Left kidney (tissue), 2 donors: Measurements from ENCODE around the gene PHTF2. TPM values are rescaled to one million over a fixed set of nuclear protein-coding genes. Genes with fewer than 3 reads are reported as not detected.
"Not testable (repeated sequence)": the region's sequence is repeated elsewhere in the genome, so short reads cannot be mapped to it uniquely, and the experiment has no call there.

Experiments
- DNase-seq: peaks from one replicate; pipeline ENCODE4 v3.0.0-alpha.2; 2013
- polyA plus RNA-seq: library from polyadenylated mRNA; unstranded; fragments of 120-200 nt; gene quantifications from one replicate; pipeline ENCODE4 v1.2.1, GENCODE V29; 2013; ENCODE audit not compliant: insufficient read length

PHTF2 gene
- polyA plus RNA-seq, 1 donor, result 31.9 TPM

DNA sequence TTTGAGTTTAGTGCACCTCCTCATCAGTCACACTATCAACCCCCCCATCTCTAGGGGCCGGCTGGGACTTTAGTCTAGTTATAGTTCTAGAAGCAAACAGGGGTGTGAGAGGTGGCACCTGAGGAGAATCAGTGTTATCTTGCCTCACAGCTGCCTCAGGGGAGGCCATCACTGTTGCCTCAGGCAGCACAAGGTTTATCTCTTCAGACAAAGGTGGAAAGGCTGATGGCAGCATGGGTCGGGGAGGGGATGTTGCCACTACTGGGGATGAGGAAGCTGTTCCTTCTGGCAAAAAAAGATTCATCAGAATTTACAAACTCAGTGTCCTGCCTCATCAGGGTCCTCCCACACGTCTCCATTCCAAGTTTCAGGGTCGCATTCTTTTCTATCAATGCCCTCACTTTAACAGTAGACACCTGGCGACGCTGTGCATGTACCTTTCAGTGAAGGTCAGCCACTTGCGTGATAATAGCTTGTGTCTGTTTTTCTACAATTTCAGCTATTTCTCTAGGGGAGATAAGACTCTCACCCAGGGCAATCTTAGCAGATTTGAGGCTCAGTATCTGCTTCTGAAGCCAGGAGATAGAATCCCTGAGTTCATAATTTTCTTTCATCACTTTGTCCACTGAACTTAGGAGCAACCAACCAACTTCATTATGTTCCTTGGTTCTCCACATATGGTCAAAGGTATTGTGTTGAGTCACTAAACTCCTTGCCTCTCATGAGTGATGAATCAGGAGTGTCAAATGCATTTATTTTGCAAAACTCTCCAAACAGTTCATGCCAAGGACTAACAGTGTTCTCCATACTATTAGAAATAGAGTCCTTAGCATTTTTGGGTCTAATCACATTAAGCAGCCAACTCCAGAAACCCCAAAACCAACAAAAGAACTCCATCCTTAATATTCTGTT is 75.1 kb downstream of the PHTF2 start:
- not testable (repeated sequence) for DNase-seq

DNA sequence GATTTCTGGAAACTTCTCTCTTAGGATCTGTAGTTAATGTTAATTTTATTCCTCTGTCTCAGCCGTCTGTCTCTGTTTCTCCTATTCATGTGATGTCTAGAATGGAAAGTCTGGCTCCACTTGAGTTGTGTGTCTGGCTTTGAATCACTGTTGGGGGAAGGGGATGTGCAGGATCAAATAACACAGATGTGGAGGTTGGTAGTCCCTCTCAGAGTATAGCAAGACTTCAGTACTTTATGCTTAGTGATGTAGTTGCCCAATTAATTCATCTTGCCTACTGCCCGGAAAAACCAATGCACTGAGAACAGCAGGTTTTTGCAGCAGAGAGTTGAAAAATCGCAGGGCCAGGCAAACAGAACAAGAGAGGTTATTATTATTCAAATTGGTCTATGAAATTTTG is 79.2 kb downstream of the PHTF2 start:
- DNase-seq, result no peak

DNA sequence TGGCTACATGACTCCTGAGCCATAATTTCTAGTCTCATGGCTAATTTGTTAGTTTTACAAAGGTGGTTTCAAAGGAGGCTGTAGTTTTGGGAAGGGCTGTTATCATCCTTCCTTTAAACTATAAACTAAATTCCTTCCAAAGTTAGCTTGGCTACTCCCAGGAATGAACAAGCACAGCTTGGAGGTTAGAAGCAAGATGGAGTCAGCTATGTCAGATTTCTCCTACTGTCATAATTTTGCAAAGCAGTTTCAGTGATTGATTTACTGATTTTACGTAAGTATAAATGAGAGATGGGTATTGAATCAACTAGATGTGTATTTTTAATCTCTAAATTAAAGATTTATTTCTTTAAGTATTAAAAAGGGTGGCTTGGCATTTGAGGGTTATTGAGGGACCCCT is 79.9 kb downstream of the PHTF2 start:
- no peak for DNase-seq

DNA sequence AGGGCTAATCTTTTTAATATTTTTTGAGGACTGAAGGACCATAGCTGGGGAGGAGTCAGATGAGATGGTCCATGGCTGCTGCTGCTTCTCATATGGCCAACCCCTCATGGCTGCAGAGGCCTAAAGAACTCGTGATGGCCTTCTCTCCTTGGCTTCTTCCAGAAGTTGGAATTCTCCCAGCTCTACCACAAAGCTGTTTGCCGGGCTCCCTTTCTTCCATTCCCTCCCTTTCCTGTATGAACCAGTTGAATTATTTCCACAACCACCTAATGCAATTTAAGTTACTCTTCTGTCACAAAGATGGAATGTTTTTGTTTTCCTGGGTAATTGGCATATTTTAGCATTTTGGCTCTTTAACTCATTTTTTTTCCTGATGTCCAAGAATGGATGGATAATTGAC is 80.7 kb downstream of the PHTF2 start:
- no peak for DNase-seq

DNA sequence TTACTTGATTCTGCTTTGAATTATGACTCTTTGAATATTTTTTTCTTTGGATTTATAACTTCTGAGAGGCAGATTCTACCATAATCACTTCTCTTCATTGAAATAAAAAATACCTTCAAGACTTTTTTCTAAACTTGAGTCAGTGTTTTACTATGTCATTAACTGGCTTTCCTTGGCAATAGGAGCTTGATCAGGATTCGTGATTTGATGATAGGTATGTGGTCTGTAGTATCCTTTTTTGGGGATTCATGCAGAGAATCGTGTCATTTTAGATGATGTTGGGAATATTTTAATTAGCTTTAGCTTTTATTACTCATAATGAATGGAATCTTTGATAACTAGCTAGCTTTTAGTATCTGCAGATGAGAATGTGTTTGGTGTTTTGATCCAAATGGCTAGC is 83.3 kb downstream of the PHTF2 start:
- no peak for DNase-seq

DNA sequence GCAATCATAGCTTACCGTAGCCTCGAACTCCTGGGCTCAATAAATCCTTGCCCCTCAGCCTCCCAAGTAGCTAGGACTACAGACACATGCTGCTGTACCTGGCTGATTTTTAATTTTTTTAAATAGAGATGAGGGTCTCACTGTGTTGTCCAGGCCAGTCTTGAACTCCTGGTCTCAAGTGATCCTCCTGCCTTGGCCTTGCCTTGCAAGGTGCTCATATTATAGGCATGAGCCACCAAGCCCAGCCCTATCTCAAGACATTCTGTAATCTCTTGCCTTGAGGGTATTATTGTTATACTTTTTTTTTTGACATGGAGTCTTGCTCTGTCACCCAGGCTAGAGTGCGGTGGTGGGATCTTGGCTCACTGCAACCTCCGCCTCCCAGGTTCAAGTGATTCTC is 86.6 kb downstream of the PHTF2 start:
- no peak for DNase-seq

DNA sequence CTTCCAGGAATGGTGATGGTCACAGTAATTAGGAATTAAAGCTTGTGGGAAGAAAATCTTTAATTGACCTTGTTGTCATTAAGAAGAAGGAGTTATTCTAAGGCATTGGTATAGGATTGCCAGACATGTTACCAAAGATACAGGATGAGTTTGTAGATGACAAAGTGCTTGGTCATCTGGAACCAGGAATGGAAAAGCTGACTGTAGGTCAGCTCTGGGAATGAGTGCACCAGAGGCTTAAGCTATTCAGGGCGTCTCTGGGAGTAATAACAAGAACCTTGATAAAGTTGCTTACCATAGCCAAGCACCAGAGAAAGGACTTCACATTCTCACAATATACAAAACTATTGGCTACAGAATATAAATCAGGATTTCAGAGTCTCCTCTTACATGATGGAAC is 89.0 kb downstream of the PHTF2 start:
- DNase-seq, result no peak

DNA sequence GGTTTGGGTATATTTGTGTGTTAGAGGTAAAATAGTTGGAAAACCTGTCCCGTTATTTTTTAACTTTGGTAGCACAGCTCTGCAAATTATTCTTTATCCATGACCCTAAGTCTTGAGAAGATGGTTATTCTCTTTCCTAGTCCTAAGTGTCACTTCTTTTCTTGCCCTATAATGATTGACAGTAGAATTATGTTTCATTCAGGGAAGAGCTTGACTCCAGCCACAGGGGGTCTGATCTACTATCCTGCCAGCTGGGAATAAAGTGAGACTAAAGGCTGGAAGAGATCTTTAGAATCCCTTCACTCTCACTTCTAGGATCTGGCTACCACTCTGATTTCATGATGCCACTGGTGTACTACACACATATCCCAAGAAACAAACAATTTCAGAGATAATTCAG is 90.4 kb downstream of the PHTF2 start:
- DNase-seq, result no peak

DNA sequence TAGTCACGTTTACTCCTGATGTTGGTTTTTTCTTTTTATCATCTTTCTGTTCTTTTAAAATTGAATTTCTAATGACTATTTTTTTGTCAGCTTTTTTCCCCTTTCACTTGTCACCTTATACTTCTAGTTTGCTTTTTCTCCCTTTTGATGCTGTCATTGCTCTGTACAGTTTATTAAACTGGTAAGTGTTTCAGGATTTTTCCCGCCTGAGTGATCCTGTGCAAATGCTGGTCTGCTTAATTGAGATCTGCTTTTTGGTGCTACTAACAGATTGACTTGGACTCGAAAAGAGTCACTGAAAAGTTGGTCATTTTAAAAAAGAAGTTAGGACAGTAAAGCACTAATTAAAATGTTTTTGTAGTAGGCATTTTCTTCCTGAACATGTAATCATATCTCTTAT is 95.2 kb downstream of the PHTF2 start:
- no peak for DNase-seq

DNA sequence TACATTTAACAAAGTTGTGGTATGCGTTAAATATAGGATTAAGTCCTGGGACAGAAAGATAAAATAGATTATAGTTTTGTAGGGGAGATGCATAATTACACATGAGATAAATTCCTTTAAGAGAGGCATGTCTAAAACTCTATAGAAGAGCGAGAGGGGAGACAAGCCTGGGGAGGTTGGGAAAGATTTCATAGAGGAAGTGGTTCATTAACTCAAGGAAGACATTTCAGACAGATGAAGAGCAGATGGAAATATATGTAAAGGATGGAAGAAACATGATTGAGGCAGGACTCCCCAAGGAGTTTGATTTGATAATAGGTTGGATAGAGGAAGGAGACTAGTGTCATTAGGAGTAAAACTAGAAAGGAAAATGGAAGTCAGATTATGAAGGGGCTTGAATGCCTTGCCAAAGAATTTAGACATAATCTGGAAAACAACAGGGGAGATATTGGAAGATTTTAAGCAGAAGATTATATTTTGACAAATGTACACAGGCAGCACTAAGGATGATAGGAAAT is 96.1 kb downstream of the PHTF2 start:
- no peak for DNase-seq

DNA sequence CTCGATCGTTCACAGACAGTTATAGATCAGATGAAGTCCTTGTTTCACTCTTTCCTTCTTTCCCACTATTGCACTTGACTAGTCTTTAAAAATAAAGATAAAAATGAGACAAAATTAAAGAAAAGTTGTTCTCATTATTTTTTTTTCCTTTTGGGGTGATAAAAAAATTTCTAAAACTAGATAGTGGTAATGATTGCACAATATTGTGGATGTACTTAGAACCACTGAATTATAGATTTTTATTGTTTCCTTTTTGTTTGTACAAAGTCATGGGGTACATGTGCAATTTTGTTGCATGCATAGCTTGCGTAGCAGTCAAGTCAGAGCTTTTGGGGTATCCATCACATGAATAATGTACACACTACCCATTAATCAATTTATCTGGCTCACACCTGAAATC is 97.3 kb downstream of the PHTF2 start:
- DNase-seq, result no peak

DNA sequence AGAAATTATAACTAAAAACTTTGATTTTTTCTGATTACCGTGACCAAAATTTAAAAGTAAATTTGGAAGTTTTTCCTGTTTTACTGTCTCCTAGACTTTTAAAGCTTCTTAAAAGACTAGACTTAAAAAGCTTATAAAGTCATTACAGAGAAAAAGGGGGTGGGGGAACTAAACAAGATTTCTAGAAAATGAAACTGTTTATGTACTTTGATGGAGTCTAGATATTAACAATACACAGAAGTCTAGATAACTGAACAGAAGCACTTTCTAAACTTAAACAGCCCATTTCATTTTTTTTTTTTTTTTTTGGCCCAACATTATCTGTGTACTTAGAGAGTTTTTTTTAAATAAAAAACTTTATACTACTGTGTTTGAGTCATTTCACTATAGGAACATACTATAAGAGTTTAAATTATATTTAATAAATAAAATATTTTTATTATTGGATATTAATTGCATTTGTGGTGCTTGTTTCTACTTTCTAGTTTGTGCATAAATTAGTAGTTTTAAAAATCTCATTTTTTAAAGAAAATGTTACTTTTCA is 98.5 kb downstream of the PHTF2 start:
- no peak for DNase-seq

DNA sequence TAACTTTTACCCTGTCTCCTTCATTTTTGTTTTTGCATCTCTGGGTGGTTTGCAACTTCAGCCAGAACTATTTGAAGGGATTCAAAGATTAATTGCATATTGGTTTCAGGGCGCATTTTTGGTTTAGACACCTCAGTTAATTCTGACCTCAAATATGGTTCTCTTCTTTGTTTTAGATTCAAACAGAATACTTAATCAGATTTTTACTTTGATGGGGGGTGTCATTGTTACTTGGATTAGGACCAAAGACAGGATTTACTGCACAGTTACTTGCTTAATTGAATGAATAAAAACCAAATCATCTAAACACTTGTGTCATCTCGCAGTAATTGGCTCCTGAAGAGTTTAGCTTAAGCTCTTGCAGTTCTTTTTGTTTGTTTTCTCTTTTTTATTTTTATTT is 100.9 kb downstream of the PHTF2 start:
- DNase-seq, result no peak

DNA sequence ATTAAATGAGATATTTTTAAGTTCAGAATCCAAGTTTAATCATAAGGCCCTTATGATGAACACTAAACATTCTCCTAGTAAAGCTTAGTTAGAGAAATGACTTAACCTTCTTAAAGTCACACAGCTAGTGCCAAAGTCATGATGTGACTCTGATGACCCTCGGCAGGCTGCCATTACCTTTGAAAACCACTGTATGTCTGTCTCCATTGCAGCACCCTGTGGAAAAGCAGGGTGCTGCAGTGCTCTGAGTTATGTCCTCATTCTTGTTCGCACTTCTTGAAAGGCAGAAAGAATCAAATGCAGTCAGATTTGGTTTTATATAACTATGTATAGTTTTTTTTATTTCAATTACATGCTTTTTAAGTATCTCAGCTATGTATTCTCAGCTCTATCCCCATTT is 105.0 kb downstream of the PHTF2 start:
- no peak for DNase-seq

DNA sequence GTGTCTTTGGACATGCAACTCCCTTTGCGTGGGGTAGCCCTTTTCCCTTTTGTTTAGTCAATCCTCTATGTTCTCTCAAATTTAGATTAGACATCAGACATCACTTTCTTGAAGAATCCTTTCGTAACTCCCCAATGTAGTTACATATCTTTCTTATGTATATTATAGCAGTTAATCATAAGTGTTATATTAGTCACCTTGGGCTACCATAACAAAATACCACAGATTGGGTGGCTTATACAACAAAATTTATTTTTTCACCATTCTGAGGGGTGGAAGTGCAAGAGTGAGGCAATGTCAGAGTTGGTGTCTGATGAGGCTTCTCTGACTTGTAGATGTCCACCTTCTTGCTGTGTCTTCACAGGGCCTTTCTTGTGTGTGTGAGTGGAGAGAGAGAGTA is 105.7 kb downstream of the PHTF2 start:
- DNase-seq, result no peak

DNA sequence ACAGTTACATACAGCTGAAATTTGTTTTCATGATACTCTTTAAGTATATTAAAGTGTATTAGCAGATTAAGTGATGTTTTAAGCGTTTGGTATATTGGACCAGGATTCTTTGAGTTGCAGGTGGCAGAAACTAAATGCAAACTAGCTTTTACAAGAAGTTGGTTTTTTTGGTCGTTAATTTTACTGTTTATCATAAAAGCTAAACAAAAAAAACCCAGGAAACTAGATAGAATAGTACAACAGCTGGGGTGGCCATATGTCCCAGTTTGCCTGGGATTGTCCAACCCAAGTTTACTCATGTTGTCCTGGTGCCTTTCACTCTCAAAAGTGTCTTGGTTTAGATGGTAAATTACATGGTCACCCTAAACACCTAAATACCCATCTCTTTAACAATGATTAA is 108.7 kb downstream of the PHTF2 start:
- no peak for DNase-seq

DNA sequence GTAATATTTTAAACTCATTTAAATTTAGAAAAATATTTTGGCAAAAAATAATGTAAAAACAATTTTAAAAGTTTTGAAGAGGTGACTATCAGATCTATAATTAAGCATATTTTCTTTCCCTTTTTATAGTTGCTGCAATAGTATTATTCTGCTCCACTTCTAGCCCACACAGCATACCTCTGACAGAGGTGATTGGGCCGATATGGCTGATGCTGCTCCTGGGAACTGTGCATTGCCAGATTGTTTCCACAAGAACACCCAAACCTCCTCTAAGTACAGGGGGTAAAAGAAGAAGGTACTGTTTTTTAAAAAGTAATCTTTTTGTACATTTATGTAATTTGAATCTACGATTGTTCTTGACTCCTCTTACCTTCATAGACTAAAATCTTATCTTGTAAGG is 110.1 kb downstream of the PHTF2 start:
- no peak for DNase-seq

DNA sequence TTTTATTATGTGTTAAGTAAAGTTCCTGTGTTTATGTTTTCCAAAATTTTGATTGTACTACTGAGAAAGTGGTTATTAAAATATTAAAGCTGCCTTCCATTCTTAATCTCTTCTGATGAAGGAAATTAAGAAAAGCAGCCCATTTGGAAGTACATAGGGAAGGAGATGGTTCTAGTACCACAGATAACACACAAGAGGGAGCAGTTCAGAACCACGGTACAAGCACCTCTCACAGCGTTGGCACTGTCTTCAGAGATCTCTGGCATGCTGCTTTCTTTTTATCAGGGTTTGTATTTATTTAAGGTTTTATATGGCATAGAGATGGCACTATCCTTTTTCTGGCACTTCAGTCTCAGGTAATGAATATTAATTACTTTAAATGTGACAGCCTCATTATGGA is 111.6 kb downstream of the PHTF2 start:
- DNase-seq, result no peak

DNA sequence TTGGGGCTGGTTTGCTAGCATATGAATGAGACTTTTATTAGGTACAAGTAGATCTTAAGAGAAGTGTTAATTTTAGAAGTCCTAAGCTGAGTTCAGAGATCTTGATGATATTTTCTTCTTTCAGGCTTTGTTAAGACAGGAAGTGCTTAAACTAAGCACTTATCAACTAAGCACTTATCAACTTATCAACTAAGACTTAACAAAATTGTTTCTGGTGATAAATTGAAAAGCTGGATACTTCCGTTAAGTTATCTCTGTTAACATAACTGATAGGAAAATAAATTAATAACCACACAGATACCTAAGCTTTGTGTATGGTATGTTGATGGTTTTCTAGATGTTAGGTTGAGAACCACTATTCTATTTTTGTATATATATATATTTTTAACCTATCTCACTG is 113.7 kb downstream of the PHTF2 start:
- no peak for DNase-seq

DNA sequence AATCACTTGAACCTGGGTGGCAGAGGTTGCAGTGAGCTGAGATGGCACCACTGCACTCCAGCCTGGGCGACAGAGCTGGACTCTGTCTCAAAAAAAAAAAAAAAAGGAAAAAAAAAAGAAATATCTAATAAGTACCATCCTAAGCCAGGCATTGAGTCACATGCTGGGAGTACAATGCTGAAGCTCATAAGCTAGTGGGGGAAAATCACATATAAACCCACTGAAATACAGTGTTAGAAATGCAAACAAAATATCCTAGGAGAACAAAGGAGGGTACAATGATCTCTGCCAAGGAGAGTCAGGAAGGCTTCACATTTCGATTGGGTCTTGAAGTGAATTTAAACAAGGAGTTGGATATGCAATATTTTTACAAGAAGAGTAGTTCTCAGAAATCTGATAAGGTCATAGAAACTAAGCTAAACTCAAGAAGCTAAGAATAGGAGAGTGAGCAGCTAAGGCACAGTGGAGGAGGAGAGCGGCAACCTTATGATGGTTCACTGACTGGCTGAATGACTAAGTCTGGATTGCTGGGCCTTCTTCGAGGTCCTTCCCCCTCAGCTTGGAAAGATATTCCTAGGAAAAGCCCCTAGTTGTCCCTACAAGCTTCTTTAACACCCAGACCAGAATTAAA is 115.5 kb downstream of the PHTF2 start:
- DNase-seq, result no peak

DNA sequence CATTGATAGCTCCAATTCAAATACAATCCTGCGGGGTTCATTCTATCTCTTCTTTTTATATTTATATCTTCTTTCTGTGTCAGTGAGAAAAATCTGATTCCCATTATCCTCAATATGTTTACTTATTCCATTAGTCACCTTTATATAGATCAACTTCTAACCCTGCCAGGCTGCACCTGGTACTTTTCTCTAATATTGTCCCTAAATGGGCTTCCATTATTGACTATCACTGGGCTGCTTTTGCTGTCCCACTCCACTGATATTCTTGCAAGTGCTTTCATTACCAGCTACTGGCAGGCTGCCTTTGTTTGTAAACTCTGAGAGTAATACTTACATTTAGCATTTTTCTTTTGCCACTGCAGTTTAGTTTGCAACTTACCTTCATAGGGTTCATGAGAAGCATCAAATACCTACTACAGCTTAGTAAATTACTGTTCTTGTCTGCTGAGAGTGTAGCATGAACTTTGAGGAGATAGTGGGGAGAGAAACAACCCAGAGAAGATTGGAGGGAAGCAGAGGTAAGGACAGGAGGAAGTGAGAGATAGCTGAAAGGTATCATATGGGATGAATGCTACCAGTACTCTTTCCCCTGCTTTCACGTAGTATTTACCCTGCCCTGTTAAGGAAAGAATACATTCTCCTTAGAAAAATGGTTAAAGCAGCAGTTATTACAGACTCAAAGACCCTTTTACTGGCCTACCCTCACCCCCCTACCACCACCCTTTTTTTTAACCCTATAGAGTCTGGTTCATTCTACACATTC is 119.1 kb downstream of the PHTF2 start:
- no peak for DNase-seq

DNA sequence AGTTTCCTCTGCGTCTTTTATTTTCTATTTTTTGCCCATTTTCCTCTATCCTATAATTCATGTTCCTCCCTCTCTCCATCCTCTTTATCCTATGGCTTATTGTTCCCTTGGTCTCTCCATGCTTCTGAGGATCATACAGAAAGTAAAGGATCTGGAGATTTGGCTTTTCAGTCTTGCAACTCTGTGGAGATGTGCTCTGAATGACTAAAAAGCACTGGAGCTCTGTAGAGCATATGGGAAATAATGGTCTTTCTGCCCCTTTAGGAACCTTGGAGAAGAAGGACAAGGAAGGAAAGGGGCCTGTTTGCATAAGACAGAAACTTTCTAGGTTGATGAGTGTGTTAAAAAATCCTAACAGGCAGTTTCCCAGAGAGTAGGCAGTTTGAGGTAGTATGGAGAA is 120.1 kb downstream of the PHTF2 start:
- DNase-seq, result no peak

DNA sequence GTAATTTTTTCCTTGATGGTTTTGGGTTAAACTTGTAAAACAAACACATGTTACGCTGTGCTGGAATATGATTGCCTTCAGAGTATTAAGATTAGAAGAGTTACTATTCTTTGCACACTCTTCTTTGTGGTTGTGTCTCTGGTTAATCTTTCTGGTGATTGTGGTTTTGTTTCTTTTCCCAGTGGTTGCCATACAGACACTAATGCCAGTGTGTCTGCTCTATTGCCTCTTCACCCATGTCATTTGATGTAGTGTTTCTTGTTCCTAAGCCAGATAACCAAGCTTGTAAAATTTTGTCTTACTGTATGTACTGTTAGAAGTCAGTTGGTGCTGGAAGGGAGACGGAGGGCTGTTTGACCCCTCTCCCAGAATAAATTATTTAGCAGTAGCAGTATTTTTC is 124.8 kb downstream of the PHTF2 start:
- no peak for DNase-seq
